Gastrocnemius medialis (tissue), 4 donors: ENCODE results near the gene RNF222. TPM values are rescaled to one million over a fixed set of nuclear protein-coding genes. Genes with fewer than 3 reads are reported as not detected.

ENCODE experiments used
- ATAC-seq, 2 donors: fragments of 150-250 bp; one replicate each; pipeline ENCODE4 v1.9.1; 2016
- DNase-seq, 2 donors: peaks; one replicate each; pipeline ENCODE4 v3.0.0-alpha.2; 2019
- H3K27ac ChIP-seq, 4 donors: fragments of 200-600 bp; sonication (generic); 1 replicate in 1 of 4; 2 replicates in 3 of 4; pipeline ENCODE4 v1.5.1; 2016 to 2018; ENCODE audit warnings: mild to moderate bottlenecking in 2 of 4, moderate library complexity in 1 of 4
- H3K27me3 ChIP-seq, 3 donors: fragments of 200-600 bp; sonication (generic) in 2 of 3; 1 replicate in 1 of 3; 2 replicates in 2 of 3; pipeline versions ENCODE4 v1.5.1 to v1.6.0; 2016 to 2019; ENCODE audit warnings: mild to moderate bottlenecking in 1 of 3, moderate library complexity in 1 of 3
- H3K36me3 ChIP-seq, 2 donors: fragments of 200-600 bp; sonication (generic) in 1 of 2; one replicate each; pipeline ENCODE4 v1.5.1; 2017 to 2018
- H3K4me1 ChIP-seq, 2 donors: fragments of 200-600 bp; sonication (generic) in 1 of 2; one replicate each; pipeline ENCODE4 v1.5.1; 2016 to 2017; ENCODE audit warnings: mild to moderate bottlenecking in 2 of 2
- H3K4me3 ChIP-seq, 4 donors: fragments of 200-600 bp; sonication (generic) in 3 of 4; 1 replicate in 1 of 4; 2 replicates in 3 of 4; pipeline ENCODE4 v1.5.1; 2016 to 2019; ENCODE audit warnings: mild to moderate bottlenecking in 2 of 4
- H3K9me3 ChIP-seq, 3 donors: fragments of 200-600 bp; sonication (generic) in 2 of 3; 1 replicate in 1 of 3; 2 replicates in 2 of 3; pipeline ENCODE4 v1.5.1; 2016 to 2019
- CTCF ChIP-seq, 5 experiments: fragments of 450-650 bp in 3 of 5; fragments of 200-600 bp in 2 of 5; sonication (generic) in 2 of 5; IDR thresholded peaks in 4 of 5; conservative IDR thresholded peaks in 1 of 5; 1 replicate in 4 of 5; 2 replicates in 1 of 5; pipeline ENCODE4 v1.5.1; 2016 to 2019; ENCODE audit warnings: antibody characterized with exemption in 5 of 5, mild to moderate bottlenecking in 3 of 5, moderate library complexity in 3 of 5
- POLR2A ChIP-seq, 2 donors: fragments of 450-650 bp; IDR thresholded peaks; one replicate each; pipeline ENCODE4 v1.6.1; 2017; ENCODE audit warnings: antibody characterized with exemption in 2 of 2, mild to moderate bottlenecking in 2 of 2, moderate library complexity in 2 of 2
- in situ Hi-C, 4 donors: fragments of 200-750 bp; cut with MboI; loops; one replicate each; pipeline versions ENCODE4 v1.15.0 to v1.8.0; 2017; ENCODE audit warnings: low sequenced_read_pairs in 4 of 4
- intact Hi-C: fragments of 100-400 bp; cut with DNase I; formaldehyde crosslinking; loops from one replicate; pipeline ENCODE4 v1.15.1; 2023; ENCODE audit warnings: low total_unique reads
- total RNA-seq, 4 donors: library from RNA; depleted of rRNA; stranded (reverse); fragments of >200 nt; gene quantifications; one replicate each; pipeline versions ENCODE4 v1.1.0 to v1.2.3, GENCODE V29; 2016

Gene RNF222
- total RNA-seq, 4 donors from 2014 or later, result not detected

- ATAC-seq, result no peak
- no peak for TF ChIP-seq POLR2A (IDR thresholded peaks at IDR 0.05)
- intact Hi-C loops, result no loop called here
- H3K36me3 ChIP-seq, result no peaks in the 10 kb centered on the region
- H3K4me3 ChIP-seq, result no peak overlapping the region
- H3K9me3 ChIP-seq, result no peaks in the 10 kb centered on the region
- H3K27ac ChIP-seq, result no peak overlapping the region
- no peaks in the 10 kb centered on the region for H3K4me1 ChIP-seq
- peaks cover 35 to 45% (median 35%) of the 10 kb centered on the region in 3 donors for H3K27me3 ChIP-seq
- in situ Hi-C loops, result no loop called here
- DNase-seq, result no peak
Observed at GRCh38 chr17:8393470-8394231, 4.0 kb downstream of the RNF222 start.

- H3K36me3 ChIP-seq, result no peaks in the 10 kb centered on the region
- ATAC-seq (no peak), DNase-seq (no peak)
- no peaks in the 10 kb centered on the region for H3K9me3 ChIP-seq
- H3K27me3 ChIP-seq, result peaks cover 31 to 45% (median 35%) of the 10 kb centered on the region in 3 donors
- TF ChIP-seq POLR2A (IDR thresholded peaks at IDR 0.05) (no peak), CTCF (IDR thresholded peaks at IDR 0.05 in 4 of 5, conservative IDR thresholded peaks at IDR 0.05 in 1 of 5) (no peak)
- no peak overlapping the region for H3K4me3 ChIP-seq
- intact Hi-C loops (no loop called here), in situ Hi-C loops (no loop called here)
- H3K4me1 ChIP-seq, result no peaks in the 10 kb centered on the region
- H3K27ac ChIP-seq, result no peak overlapping the region
Observed at GRCh38 chr17:8392674-8393469, 4.8 kb downstream of the RNF222 start.

DNA sequence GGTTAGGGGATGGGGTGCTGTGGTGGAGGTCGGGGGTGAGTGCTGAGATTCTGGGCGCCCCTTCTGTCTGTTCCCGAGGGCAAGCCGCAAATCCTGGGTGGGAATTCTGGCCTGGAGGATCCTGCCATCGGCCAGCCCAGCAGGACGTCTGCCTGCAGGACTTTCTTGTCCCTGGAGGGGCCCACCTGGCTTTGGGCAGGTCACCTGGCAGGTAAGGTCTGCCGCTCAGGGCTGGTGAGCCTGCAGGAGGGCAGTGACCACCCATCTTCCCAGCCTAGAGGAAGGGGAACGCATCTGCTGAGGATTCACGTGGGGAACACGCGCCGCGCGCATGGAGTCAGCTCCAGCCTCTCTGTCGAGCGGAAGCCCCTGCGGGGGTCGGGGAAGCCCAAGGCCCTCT, 5.4 kb downstream of the RNF222 start:
- Histone ChIP-seq H3K27me3 (peaks cover 25 to 45% (median 34%) of the 10 kb centered on the region in 3 donors), H3K9me3 (no peaks in the 10 kb centered on the region), H3K4me3 (no peak overlapping the region), H3K27ac (no peak overlapping the region), H3K36me3 (no peaks in the 10 kb centered on the region), H3K4me1 (no peaks in the 10 kb centered on the region)
- TF ChIP-seq POLR2A (IDR thresholded peaks at IDR 0.05) (no peak), CTCF (IDR thresholded peaks at IDR 0.05 in 4 of 5, conservative IDR thresholded peaks at IDR 0.05 in 1 of 5) (no peak)
- in situ Hi-C loops, result no loop called here
- DNase-seq (no peak), ATAC-seq (no peak)
- intact Hi-C loops, result no loop called here

GRCh38 chr17:8391711-8392110, 5.9 kb downstream of the RNF222 start:
- Histone ChIP-seq H3K27me3 (peaks cover 19 to 39% (median 28%) of the 10 kb centered on the region in 3 donors), H3K4me3 (no peak overlapping the region), H3K9me3 (no peaks in the 10 kb centered on the region), H3K36me3 (no peaks in the 10 kb centered on the region), H3K4me1 (no peaks in the 10 kb centered on the region), H3K27ac (no peak overlapping the region)
- intact Hi-C loops, result no loop called here
- ATAC-seq (no peak), DNase-seq (no peak)
- no peak for TF ChIP-seq POLR2A (IDR thresholded peaks at IDR 0.05)
- no peak for TF ChIP-seq CTCF (IDR thresholded peaks at IDR 0.05 in 4 of 5, conservative IDR thresholded peaks at IDR 0.05 in 1 of 5)
- in situ Hi-C loops, result no loop called here
